Motor neuron (in vitro differentiated cells): ENCODE data around the gene GABBR2. TPM values are rescaled to one million over a fixed set of nuclear protein-coding genes. Genes with fewer than 3 reads are reported as not detected.

Experiments
- ATAC-seq, 8 experiments: fragments of 200-7000 bp; cut with Tn5 transposase; replicated peaks in 6 of 8; 2 replicates each; pipeline ENCODE4 v1.8.0; 2021; ENCODE audit warnings: mild to moderate bottlenecking in 8 of 8, moderate library complexity in 8 of 8
- H3K27ac ChIP-seq, 2 donors: fragments of 250-450 bp; sonication (Bioruptor Pico); 2 replicates each; pipeline ENCODE4 v1.9.0; 2021; ENCODE audit warnings: antibody characterized with exemption in 2 of 2, mild to moderate bottlenecking in 2 of 2, moderate library complexity in 1 of 2
- H3K4me1 ChIP-seq, 2 donors: fragments of 250-450 bp; sonication (Bioruptor Pico); replicated peaks in 1 of 2; 2 replicates each; pipeline ENCODE4 v1.6.1; 2021; ENCODE audit warnings: antibody characterized with exemption in 2 of 2, mild to moderate bottlenecking in 2 of 2, moderate library complexity in 1 of 2
- H3K4me3 ChIP-seq, 5 donors: fragments of 250-450 bp; sonication (Bioruptor Pico); 2 replicates each; pipeline ENCODE4 v1.9.0; 2021; ENCODE audit warnings: antibody characterized with exemption in 5 of 5, mild to moderate bottlenecking in 5 of 5, moderate library complexity in 4 of 5
- WGBS, 10 experiments: fragments of 450-650 bp; shearing (Covaris generic); methylation state at CpG; one replicate each; pipeline ENCODE4 v1.0.0; 2022; 5-methylcytosine and 5-hydroxymethylcytosine counted together
- in situ Hi-C, 9 experiments: fragments of 400-800 bp; cut with MboI; loops; one replicate each; pipeline ENCODE4 v1.15.0; 2021; ENCODE audit warnings: low sequenced_read_pairs in 9 of 9, low pct_unique_long_range_greater_than_20kb in 2 of 9; ENCODE audit not compliant: unreplicated experiment in 9 of 9
- total RNA-seq, 8 experiments: library from RNA; unstranded; fragments of 300-600 nt; gene quantifications; 2 replicates each; pipeline versions ENCODE4 v1.2.3 to v1.2.4, GENCODE V29; 2022

The GABBR2 gene
- total RNA-seq, 8 experiments from 2014 or later: 0.07 to 26.0 (median 3.9) TPM

DNA sequence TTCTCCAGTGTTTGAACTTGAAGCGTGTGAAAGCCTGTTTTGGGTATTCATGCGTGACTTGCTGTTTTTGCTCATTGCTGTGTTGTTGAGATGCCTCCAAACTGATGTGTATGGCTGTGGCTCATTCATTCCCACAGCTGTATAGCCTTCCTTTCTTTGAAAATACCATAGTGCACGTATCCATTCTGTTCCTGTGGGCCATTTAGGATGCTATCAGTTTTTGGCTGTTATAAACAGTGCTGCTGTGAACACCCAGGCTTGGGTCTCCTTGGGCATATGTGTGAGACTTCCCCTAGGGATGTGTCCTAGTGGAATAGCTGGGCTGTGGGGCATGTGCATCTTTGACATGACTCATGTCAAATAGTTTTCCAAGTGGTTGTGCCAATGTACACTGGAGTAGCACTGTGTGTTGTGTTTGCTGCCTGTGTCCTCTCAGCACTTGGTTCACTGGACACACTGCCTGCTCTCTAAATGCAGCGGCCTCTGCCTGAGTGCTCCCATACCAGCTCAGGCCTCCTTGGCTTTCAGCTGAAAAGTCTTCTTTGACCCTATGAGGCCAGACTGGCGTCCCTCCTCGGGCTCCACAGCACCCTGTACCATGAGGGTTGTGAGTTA is 350.7 kb downstream of the GABBR2 start:
- Histone ChIP-seq H3K4me1 (no peaks in the 10 kb centered on the region), H3K4me3 (no peak overlapping the region), H3K27ac (no peak overlapping the region)
- ATAC-seq: peak in 3 of 8 experiments; percentile 23 to 91 (median 40)
- in situ Hi-C loops: no loop called here
- 60 to 100% (median 79%) methylated on average over 1 to 4 of the region's 6 CpGs; no CpG with 5 or more reads in 3 of the 10 experiments for WGBS, 10 experiments

DNA sequence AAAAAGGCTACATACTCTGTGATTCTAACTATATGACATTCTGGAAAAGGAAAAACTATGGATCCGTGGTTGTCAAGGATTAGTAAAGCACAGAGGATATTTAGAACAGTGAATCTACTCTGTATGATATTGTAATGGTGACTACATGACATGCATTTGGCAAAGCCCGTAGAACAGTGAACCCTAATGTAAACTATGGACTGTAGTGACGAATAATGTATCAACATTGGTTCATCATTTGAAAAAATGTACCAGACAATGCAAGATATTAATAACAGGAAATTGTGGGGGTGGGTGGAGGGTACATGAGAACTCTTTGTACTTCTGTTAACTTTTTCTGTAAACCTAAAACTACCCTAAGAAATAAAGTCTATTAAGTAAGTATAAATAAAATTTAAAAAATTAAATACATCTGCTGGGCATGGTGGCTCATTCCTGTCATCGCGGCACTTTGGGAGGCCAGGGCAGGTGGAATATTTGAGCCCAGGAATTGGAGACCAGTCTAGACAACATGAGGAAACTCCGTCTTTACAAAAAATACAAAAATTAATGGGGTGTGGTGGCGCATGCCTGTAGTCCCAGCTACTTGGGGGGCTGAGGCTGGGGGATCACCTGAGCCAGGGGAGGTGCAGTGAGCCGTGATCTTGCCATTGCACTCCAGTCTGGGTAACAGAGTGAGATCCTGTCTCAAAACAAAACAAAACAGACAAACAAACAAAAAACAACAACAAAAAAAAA is 351.6 kb downstream of the GABBR2 start:
- in situ Hi-C loops: no loop called here
- H3K27ac ChIP-seq: no peak overlapping the region
- H3K4me3 ChIP-seq: no peak overlapping the region
- no peak for ATAC-seq
- H3K4me1 ChIP-seq: no peaks in the 10 kb centered on the region
- WGBS, 10 experiments: 49 to 100% (median 84%) methylated on average over 2 to 8 of the region's 8 CpGs

DNA sequence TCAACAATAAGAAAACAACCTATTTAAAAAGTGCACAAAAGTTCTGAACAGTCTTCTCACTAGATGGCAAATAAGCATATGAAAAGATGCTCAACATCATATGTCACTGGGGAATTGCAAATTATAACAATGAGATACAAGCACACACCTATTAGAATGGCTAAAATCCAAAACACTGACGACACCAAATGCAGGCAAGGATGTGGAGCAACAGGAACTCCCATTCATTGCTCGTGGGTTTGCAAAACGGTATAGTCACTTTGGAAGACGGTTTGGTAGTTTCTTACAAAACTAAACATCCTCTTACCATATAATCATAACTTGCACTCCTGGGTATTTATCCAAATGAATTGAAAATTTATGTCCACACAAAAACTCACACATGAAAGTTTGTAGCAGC is 352.4 kb downstream of the GABBR2 start:
- Histone ChIP-seq H3K4me3 (no peak overlapping the region), H3K27ac (no peak overlapping the region), H3K4me1 (no peaks in the 10 kb centered on the region)
- in situ Hi-C loops: no loop called here
- 0 to 100% (median 80%) methylated on average over 1 to 4 of the region's 4 CpGs; no CpG with 5 or more reads in 2 of the 10 experiments for WGBS, 10 experiments
- no peak for ATAC-seq

DNA sequence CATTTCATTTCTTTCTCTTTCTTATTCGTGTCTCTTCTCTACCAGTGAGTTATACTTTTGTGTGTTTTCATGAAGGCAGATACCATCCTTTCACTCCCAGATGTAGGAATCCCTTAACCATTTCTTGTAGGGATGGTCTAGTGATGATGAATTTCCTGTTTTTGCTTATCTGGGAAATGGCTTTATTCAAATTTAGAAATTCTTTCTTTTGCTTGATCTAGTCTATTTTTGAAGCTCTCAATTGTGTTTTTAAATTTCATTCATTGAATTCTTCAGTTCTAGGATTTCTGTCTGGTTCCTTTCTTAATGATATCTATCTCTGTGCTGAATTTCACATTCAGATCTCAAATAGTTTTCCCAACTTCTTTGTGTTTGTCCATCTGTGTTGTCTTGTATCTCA is 357.4 kb downstream of the GABBR2 start:
- Histone ChIP-seq H3K4me1 (no peaks in the 10 kb centered on the region), H3K4me3 (no peak overlapping the region), H3K27ac (no peak overlapping the region)
- WGBS, 10 experiments: 0 to 67% (median 8%) methylated on average over 1 of the region's 1 CpG; no CpG with 5 or more reads in 1 of the 10 experiments
- in situ Hi-C loops: no loop called here
- ATAC-seq: no peak

DNA sequence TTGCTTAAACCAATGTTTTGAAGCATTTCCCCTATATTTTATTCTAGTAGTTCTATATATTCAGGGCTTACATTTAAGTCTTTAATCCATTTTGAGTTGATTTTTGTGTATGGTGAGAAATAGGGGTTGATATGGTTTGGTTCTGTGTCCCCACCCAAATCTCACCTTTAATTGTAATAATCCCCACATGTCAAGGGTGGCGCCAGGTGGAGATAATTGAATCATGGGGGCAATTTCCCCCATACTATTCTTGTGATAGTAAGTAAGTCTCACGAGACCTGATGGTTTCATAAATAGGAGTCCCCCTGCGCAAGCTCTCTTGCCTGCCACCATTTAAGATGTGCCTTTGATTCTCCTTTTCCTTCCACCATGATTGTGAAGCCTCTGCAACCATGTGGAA is 361.1 kb downstream of the GABBR2 start:
- Histone ChIP-seq H3K4me3 (no peak overlapping the region), H3K4me1 (no peaks in the 10 kb centered on the region), H3K27ac (no peak overlapping the region)
- ATAC-seq: no peak
- WGBS, 10 experiments: 57 to 90% (median 81%) methylated on average over 1 to 3 of the region's 3 CpGs; no CpG with 5 or more reads in 4 of the 10 experiments
- in situ Hi-C loops: no loop called here

DNA sequence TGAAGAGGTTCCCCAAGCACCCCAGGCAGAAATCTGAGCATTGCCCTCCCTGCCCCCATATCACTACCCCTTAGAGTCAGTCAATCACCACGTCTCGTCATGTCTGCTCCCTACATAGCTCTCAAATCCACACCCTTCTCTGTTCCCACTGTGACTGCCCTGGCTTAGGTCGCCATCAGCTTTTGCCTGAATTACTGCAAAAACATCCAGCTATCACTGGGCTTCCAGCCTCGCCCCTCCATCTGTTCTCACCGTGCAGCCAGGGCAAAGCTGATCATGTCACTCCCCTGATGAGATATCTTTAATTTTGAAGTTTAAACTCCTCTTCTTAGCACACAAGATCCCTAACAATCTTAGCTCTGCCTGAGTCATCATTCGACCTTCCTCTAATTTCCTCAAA is 363.7 kb downstream of the GABBR2 start:
- ATAC-seq: no peak
- Histone ChIP-seq H3K27ac (no peak overlapping the region), H3K4me3 (no peak overlapping the region), H3K4me1 (no peaks in the 10 kb centered on the region)
- WGBS, 10 experiments: 0 to 50% (median 32%) methylated on average over 1 to 4 of the region's 6 CpGs; no CpG with 5 or more reads in 2 of the 10 experiments
- in situ Hi-C loops: no loop called here

DNA sequence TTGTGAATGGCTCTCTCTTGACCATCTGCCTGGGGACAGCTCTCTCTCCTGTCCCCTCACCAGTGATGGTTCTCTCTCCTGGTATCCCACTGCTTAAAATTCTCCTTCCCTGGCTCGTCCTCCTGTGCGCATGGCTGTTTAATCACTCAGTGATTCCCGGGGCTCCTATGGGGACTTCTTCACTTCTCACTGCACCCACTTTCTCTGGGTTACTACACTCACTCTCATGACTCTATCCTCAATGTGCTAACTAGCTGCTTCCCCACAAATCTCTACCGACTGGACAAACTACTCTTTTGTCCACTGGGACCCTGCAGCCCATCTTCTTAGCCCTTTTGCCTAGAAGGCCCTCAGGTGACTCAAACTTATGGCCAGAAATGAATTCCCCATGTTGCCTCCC is 364.2 kb downstream of the GABBR2 start:
- no peaks in the 10 kb centered on the region for H3K4me1 ChIP-seq
- WGBS, 10 experiments: 0 to 80% (median 54%) methylated on average over 1 to 4 of the region's 4 CpGs; no CpG with 5 or more reads in 3 of the 10 experiments
- ATAC-seq: no peak
- no peak overlapping the region for H3K27ac ChIP-seq
- H3K4me3 ChIP-seq: no peak overlapping the region
- in situ Hi-C loops: no loop called here

DNA sequence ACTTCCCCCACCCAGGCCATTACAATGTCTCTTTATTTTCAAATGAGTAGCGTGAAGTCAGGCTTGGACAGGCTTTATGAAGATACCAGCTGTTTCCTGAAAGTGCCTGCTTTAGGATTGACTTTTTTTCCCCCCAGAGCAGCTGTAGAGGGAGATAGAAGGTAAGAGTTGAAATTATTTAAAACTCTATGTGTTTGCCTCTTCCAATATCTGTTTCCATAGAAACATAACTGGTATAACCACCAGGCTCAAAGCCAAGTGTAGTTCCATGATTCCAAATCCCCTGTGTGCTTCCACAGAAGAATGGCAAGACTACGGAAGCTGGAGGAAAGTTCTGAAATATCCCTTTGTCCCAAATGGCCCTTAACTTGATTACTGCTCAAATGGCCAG is 365.9 kb downstream of the GABBR2 start:
- in situ Hi-C loops: no loop called here
- H3K4me3 ChIP-seq: no peak overlapping the region
- ATAC-seq: no peak
- WGBS, 10 experiments: 13 to 100% (median 89%) methylated on average over 1 to 2 of the region's 2 CpGs; no CpG with 5 or more reads in 4 of the 10 experiments
- no peak overlapping the region for H3K27ac ChIP-seq
- no peaks in the 10 kb centered on the region for H3K4me1 ChIP-seq

DNA sequence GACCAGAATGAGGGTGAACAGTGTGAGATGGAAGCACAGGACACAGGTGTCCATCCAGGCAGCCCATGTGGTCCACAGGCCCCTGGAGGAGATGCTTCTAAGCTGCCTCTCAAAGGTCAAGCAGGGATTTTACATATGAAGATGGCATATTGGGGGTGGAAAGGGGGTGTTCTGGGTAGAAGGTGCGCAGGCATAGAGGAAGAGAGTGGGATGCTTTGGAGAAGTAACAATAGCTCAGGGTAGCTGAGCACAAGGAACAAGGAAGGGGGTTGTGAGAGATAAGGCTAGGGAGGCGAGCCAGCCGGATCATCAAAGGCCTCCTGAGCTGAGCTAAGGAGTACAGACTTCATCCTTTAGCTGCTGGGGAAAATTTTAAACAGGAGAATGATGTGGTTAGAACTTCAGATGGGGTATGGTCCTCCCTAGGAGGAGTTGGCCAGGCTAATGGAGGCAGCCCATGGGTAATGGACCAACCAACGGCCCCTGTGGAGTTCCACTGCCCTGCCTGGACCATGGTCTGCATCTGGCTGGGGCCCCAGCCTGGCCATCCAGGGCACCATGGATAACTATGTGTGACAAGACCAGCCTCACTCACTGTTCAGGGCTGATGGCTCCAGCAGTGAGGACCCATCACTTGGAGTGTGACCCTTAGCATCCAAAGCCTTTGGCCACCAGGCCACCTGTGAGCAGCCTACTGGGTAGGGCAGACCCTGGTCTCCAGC is 366.5 kb downstream of the GABBR2 start:
- in situ Hi-C loops: no loop called here
- Histone ChIP-seq H3K4me1 (no peaks in the 10 kb centered on the region), H3K4me3 (no peak overlapping the region), H3K27ac (no peak overlapping the region)
- WGBS, 10 experiments: 0 to 100% (median 70%) methylated on average over 1 to 3 of the region's 4 CpGs; no CpG with 5 or more reads in 3 of the 10 experiments
- ATAC-seq: no peak

DNA sequence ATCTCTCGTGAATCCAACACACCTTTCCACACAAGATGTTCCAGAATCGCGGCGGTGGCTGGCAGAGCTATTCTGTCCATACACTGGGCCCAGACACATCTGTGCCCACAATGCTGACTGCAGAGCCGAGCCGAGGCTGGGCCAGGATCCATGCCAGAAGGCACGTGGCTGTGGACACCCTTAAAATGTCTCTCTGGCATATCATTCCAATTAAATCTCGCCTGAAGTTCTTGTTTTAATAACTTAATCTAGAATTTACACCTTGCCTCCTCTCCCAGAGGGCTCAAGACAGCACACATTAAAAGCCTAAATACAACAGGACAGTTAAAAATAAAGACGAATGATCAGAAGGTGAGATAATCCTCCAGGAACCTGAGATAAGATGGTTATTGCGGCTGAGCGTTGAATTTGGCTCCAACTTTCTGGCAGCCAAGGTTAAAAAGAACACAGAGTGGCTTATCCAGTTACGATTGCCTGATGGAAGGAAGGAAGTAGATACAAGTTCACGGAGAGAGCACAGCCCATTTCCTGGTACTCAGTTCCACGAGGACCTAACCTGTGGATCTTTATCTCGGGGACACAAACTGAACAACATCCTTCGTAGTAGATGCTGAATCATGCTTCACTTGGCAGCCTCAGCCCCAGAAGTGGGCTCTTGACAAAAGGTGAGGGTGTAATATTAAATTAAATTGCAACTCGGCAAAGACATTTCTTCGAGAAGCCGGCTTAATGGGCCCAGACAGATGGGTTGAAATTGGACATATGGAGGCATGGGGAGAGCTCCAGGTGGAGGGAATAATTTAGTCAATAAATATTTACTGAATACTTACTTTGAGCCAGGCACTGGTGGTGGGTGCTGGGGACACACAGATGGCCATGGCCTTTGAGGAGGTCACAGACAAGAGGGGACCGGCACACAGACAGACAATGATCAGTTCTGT is 367.3 kb downstream of the GABBR2 start:
- WGBS, 10 experiments: 40 to 100% (median 83%) methylated on average over 1 to 15 of the region's 20 CpGs
- H3K4me3 ChIP-seq: no peak overlapping the region
- in situ Hi-C loops: no loop called here
- H3K27ac ChIP-seq: no peak overlapping the region
- no peak for ATAC-seq
- no peaks in the 10 kb centered on the region for H3K4me1 ChIP-seq

DNA sequence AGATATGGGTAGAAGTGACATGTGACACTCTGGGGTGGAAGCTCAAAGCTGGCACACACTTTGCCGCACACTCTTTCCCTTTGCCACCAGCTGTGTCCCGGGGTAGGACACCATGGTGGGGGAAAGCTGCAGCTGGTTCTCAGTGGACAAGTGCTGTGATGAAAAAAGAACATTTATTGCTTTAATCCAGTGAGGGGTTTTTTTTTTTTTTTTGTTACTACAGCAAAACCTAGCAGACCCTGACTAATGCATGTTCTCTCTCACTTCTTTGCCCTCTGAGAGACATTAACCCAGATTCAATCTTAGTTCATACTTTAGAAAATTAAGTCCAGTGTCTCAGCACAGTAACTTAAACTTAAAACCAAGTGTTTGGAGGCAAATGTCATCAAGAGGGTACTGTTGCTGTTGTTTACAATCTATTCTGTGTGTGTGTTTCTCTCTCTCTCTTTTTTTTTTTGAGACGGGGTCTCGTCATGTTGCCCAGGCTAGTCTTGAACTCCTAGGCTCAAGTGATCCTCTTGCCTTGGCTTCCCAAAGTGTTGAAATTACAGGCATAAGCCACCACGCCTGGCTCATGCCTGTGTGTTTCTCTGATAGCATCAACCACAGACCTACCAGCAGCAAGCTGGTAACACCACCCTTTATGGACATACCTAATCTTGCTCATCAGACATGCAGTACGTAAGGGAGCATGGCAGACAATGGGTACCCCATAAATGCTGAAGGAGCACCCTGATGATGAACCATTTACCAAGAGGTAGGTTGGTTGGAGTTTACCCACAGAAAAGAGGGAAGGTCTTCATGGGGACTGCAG is 368.5 kb downstream of the GABBR2 start:
- no peak overlapping the region for H3K4me3 ChIP-seq
- ATAC-seq: no peak
- no peaks in the 10 kb centered on the region for H3K4me1 ChIP-seq
- no peak overlapping the region for H3K27ac ChIP-seq
- 58 to 91% (median 73%) methylated on average over 1 to 6 of the region's 6 CpGs; no CpG with 5 or more reads in 3 of the 10 experiments for WGBS, 10 experiments
- in situ Hi-C loops: no loop called here

DNA sequence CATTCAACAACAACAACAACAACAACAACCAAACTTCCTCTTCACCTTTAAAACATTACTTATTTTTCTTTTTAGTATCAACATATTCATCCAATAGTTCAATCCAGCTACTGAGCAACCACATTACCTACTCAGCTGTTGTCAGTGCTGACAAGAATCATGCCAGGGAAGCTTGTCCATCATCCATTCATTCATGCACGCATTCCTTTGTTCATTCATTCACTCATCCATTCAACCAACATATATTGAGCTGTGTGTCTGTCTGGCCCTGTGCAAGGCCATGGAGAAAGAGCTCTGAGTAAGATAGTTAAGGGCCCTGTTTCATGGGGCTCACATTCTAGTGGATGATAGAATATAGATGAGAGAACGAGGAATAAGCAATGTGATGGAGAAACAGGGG is 373.1 kb downstream of the GABBR2 start:
- Histone ChIP-seq H3K27ac (no peak overlapping the region), H3K4me3 (no peak overlapping the region), H3K4me1 (no peaks in the 10 kb centered on the region)
- 14 to 100% (median 71%) methylated on average over 1 to 2 of the region's 2 CpGs; no CpG with 5 or more reads in 1 of the 10 experiments for WGBS, 10 experiments
- no peak for ATAC-seq
- in situ Hi-C loops: no loop called here
